H1 (cell line): ENCODE results near the gene DOK7. TPM values are rescaled to one million over a fixed set of nuclear protein-coding genes. Genes with fewer than 3 reads are reported as not detected.
A peak's percentile ranks its signal among the peaks of the same experiment; 100 is the strongest.

ENCODE experiments used
- CTCF ChIA-PET: fragments of 300-600 bp; sonication (Branson Sonifier 250); formaldehyde crosslinking; loops from one replicate; lab custom pipeline; 2021; ENCODE audit not compliant: partially characterized antibody; lab: Charles Lee
- POLR2A ChIA-PET: fragments of 300-600 bp; sonication (Branson Sonifier 250); formaldehyde crosslinking; loops from one replicate; lab custom pipeline; 2021; ENCODE audit warnings: inconsistent platforms; ENCODE audit not compliant: partially characterized antibody; lab: Charles Lee
- DNase-seq, 2 experiments: peaks; one replicate each; pipeline versions ENCODE4 v3.0.0 to v3.0.0-alpha.2; 2010 to 2022; ENCODE audit warnings: low spot score in 2 of 2, low read depth in 1 of 2, mixed read lengths in 1 of 2
- FAIRE-seq: peaks from 2 replicates; lab custom pipeline; 2011; peaks lifted over from hg19 to GRCh38; lab: Jason Lieb, UNC
- H2AFZ ChIP-seq: 2 replicates; pipeline ENCODE4 v1.8.1; 2012; ENCODE audit warnings: low read length, inconsistent platforms
- H2AK5ac ChIP-seq: 2 replicates; pipeline ENCODE4 v1.6.1; 2013; ENCODE audit warnings: low read depth, low read length
- H2BK120ac ChIP-seq: replicated peaks from 2 replicates; pipeline ENCODE3; 2013; ENCODE audit warnings: low read depth, low read length, inconsistent platforms
- H2BK12ac ChIP-seq: 2 replicates; pipeline ENCODE4 v1.6.1; 2013; ENCODE audit warnings: low read depth, low read length
- H2BK15ac ChIP-seq: 2 replicates; pipeline ENCODE4 v1.6.1; 2013; ENCODE audit warnings: low read length
- H2BK20ac ChIP-seq: 2 replicates; pipeline ENCODE4 v1.6.1; 2013; ENCODE audit warnings: low read length
- H2BK5ac ChIP-seq: 2 replicates; pipeline ENCODE4 v1.6.1; 2013; ENCODE audit warnings: low read depth, low read length
- H3K14ac ChIP-seq: 2 replicates; pipeline ENCODE4 v1.6.1; 2013; ENCODE audit warnings: inconsistent platforms; ENCODE audit not compliant: insufficient read length
- H3K18ac ChIP-seq: 2 replicates; pipeline ENCODE4 v1.6.1; 2013; ENCODE audit warnings: low read length; ENCODE audit errors: extremely low read depth
- H3K23ac ChIP-seq: 2 replicates; pipeline ENCODE4 v1.6.1; 2013; ENCODE audit warnings: inconsistent platforms; ENCODE audit not compliant: insufficient read length
- H3K23me2 ChIP-seq: 2 replicates; pipeline ENCODE4 v1.6.1; 2013; ENCODE audit warnings: low read depth, low read length
- H3K27ac ChIP-seq: 2 replicates; pipeline ENCODE4 v1.6.1; 2011; ENCODE audit warnings: low read depth, low read length, inconsistent platforms
- H3K27me3 ChIP-seq, 4 experiments: replicated peaks in 1 of 4; 1 replicate in 1 of 4; 2 replicates in 3 of 4; pipeline versions ENCODE4 v1.6.1 to v1.8.1; 2011 to 2013; ENCODE audit warnings: low read length in 3 of 4, mild to moderate bottlenecking in 3 of 4, inconsistent platforms in 2 of 4, mixed read lengths in 2 of 4, moderate library complexity in 1 of 4; ENCODE audit not compliant: control insufficient read depth in 3 of 4, insufficient read depth in 3 of 4; ENCODE audit errors: extremely low read depth in 1 of 4
- H3K36me3 ChIP-seq, 4 experiments: 2 replicates each; pipeline versions ENCODE4 v1.6.1 to v1.8.1; 2011 to 2013; ENCODE audit warnings: mild to moderate bottlenecking in 4 of 4, low read length in 3 of 4, moderate library complexity in 2 of 4, control low read depth in 1 of 4, inconsistent platforms in 1 of 4; ENCODE audit not compliant: insufficient read depth in 4 of 4, control insufficient read depth in 2 of 4
- H3K4ac ChIP-seq: replicated peaks from 2 replicates; pipeline ENCODE3; 2013; ENCODE audit warnings: low read length, low read depth, mixed read lengths, inconsistent platforms; ENCODE audit not compliant: insufficient read length
- H3K4me1 ChIP-seq, 4 experiments: replicated peaks in 1 of 4; 1 replicate in 1 of 4; 2 replicates in 3 of 4; pipeline versions ENCODE4 v1.6.1 to v1.8.1; 2011 to 2013; ENCODE audit warnings: low read length in 3 of 4, inconsistent platforms in 2 of 4, mixed read lengths in 1 of 4; ENCODE audit not compliant: insufficient read depth in 4 of 4, control insufficient read depth in 3 of 4
- H3K4me2 ChIP-seq, 2 experiments: 2 replicates each; pipeline versions ENCODE4 v1.6.1 to v1.8.1; 2011 to 2013; ENCODE audit warnings: low read depth in 2 of 2, low read length in 2 of 2, control low read depth in 1 of 2, inconsistent platforms in 1 of 2, mild to moderate bottlenecking in 1 of 2; ENCODE audit not compliant: insufficient read depth in 1 of 2
- H3K4me3 ChIP-seq, 4 experiments: fragments of 200-600, 300-600 bp in 1 of 4; sonication (generic), shearing (Covaris generic), sonication (Bioruptor Twin) in 1 of 4; 2 replicates each; pipeline versions ENCODE4 v1.5.1 to v1.8.1; 2011 to 2016; ENCODE audit warnings: low read length in 4 of 4, low read depth in 3 of 4, control low read depth in 2 of 4, inconsistent platforms in 2 of 4, mild to moderate bottlenecking in 2 of 4, mixed read lengths in 1 of 4, moderate library complexity in 1 of 4; ENCODE audit not compliant: insufficient read depth in 2 of 4; ENCODE audit errors: extremely low read depth in 1 of 4
- H3K56ac ChIP-seq: replicated peaks from 2 replicates; pipeline ENCODE3; 2013; ENCODE audit warnings: low read depth, mild to moderate bottlenecking, mixed read lengths, low read length, inconsistent platforms; ENCODE audit not compliant: insufficient read length
- H3K79me1 ChIP-seq: 2 replicates; pipeline ENCODE4 v1.6.1; 2013; ENCODE audit warnings: low read depth, low read length, control low read depth
- H3K79me2 ChIP-seq, 2 experiments: 2 replicates each; pipeline versions ENCODE4 v1.6.1 to v1.8.1; 2012 to 2013; ENCODE audit warnings: low read length in 2 of 2, mild to moderate bottlenecking in 2 of 2, inconsistent platforms in 1 of 2; ENCODE audit not compliant: insufficient read depth in 2 of 2, control insufficient read depth in 1 of 2
- H3K9ac ChIP-seq, 4 experiments: replicated peaks in 1 of 4; 1 replicate in 1 of 4; 2 replicates in 3 of 4; pipeline versions ENCODE4 v1.6.1 to v1.8.1; 2011 to 2013; ENCODE audit warnings: low read depth in 3 of 4, low read length in 3 of 4, control low read depth in 2 of 4, mild to moderate bottlenecking in 2 of 4, moderate library complexity in 2 of 4, inconsistent platforms in 1 of 4; ENCODE audit errors: extremely low read depth in 1 of 4
- H3K9me3 ChIP-seq, 2 experiments: 2 replicates each; pipeline versions ENCODE4 v1.6.1 to v1.8.1; 2012 to 2013; ENCODE audit warnings: mild to moderate bottlenecking in 2 of 2, moderate library complexity in 2 of 2, control low read depth in 1 of 2, inconsistent platforms in 1 of 2, low read depth in 1 of 2, low read length in 1 of 2, mixed read lengths in 1 of 2; ENCODE audit not compliant: insufficient read depth in 2 of 2
- H4K20me1 ChIP-seq, 2 experiments: replicated peaks in 1 of 2; 2 replicates each; pipeline versions ENCODE3 to v1.8.1; 2011 to 2013; ENCODE audit warnings: inconsistent platforms in 2 of 2, low read length in 2 of 2, mild to moderate bottlenecking in 1 of 2; ENCODE audit not compliant: insufficient read depth in 2 of 2, control insufficient read depth in 1 of 2
- H4K5ac ChIP-seq: 2 replicates; pipeline ENCODE4 v1.6.1; 2013; ENCODE audit warnings: low read length, low read depth, mixed read lengths, inconsistent platforms; ENCODE audit not compliant: insufficient read length
- H4K8ac ChIP-seq: 2 replicates; pipeline ENCODE4 v1.8.0; 2013; ENCODE audit warnings: mild to moderate bottlenecking, moderate library complexity, low read length, inconsistent platforms; ENCODE audit not compliant: insufficient read depth; ENCODE audit errors: extremely low read depth
- H4K91ac ChIP-seq: replicated peaks from 2 replicates; pipeline ENCODE3; 2013; ENCODE audit warnings: low read length, mixed read lengths, inconsistent platforms; ENCODE audit not compliant: insufficient read length
- ATF3 ChIP-seq: IDR thresholded peaks from 2 replicates; pipeline ENCODE4 v1.6.1; 2011; ENCODE audit warnings: low read depth, mild to moderate bottlenecking, low read length; ENCODE audit not compliant: insufficient read depth
- CBX5 ChIP-seq: fragments of 300-800, 300-1000 bp; sonication (generic); IDR thresholded peaks from 2 replicates; pipeline ENCODE4 v1.7.1; 2016; ENCODE audit warnings: antibody characterized with exemption, low read length, low read depth
- CHD2 ChIP-seq: IDR thresholded peaks from 2 replicates; pipeline ENCODE4 v1.6.1; 2012; ENCODE audit warnings: low read length, improper control_type of control experiment
- FOSL1 ChIP-seq: IDR thresholded peaks from 2 replicates; pipeline ENCODE4 v1.6.1; 2011; ENCODE audit warnings: mild to moderate bottlenecking, low read depth, low read length, moderate library complexity; ENCODE audit not compliant: insufficient read depth
- KDM1A ChIP-seq: fragments of 200-600, 300-600 bp; sonication (generic); IDR thresholded peaks from 2 replicates; pipeline ENCODE4 v1.7.1; 2016; ENCODE audit warnings: mild to moderate bottlenecking, low read length, borderline replicate concordance
- KDM5A ChIP-seq: fragments of 200-600 bp; IDR thresholded peaks from 2 replicates; pipeline ENCODE4 v1.7.1; 2012; ENCODE audit warnings: mild to moderate bottlenecking, low read length, inconsistent platforms, mixed read lengths
- NANOG ChIP-seq: IDR thresholded peaks from 2 replicates; pipeline ENCODE4 v1.6.1; 2011; ENCODE audit warnings: low read length, low read depth, mild to moderate bottlenecking, inconsistent platforms; ENCODE audit not compliant: insufficient read depth, poor library complexity, severe bottlenecking
- RFX5 ChIP-seq: IDR thresholded peaks from 2 replicates; pipeline ENCODE4 v1.6.1; 2011; ENCODE audit warnings: low read depth, low read length, improper control_type of control experiment, borderline replicate concordance
- SIRT6 ChIP-seq: IDR thresholded peaks from one replicate; pipeline ENCODE4 v1.7.1; 2012; ENCODE audit warnings: low read length, inconsistent platforms
- SP2 ChIP-seq: IDR thresholded peaks from 2 replicates; pipeline ENCODE4 v1.6.1; 2012; ENCODE audit warnings: mild to moderate bottlenecking, low read length, inconsistent platforms
- SUZ12 ChIP-seq: fragments of 200-600 bp; sonication (generic); IDR thresholded peaks from 2 replicates; pipeline ENCODE4 v1.6.1; 2012; ENCODE audit warnings: mild to moderate bottlenecking, inconsistent platforms, low read length, moderate library complexity, mixed read lengths
- TAF1 ChIP-seq: IDR thresholded peaks from 2 replicates; pipeline ENCODE4 v1.6.1; 2011; ENCODE audit warnings: mild to moderate bottlenecking, low read depth, low read length
- TAF7 ChIP-seq: optimal IDR thresholded peaks from 2 replicates; pipeline ENCODE3; 2011; ENCODE audit warnings: low read depth, mild to moderate bottlenecking, inconsistent platforms, low read length, moderate library complexity, borderline replicate concordance
- WGBS, 2 experiments: shearing (Covaris generic) in 1 of 2; methylation state at CpG; one replicate each; pipeline versions ENCODE4 v1.1.6 to v1.1.7; 2013 to 2015; ENCODE audit warnings: low lambda C conversion rate in 2 of 2, mixed read lengths in 2 of 2, inconsistent platforms in 1 of 2, low coverage in 1 of 2, missing lambda C conversion rate in 1 of 2; ENCODE audit not compliant: insufficient replicate concordance in 2 of 2, insufficient coverage in 1 of 2, insufficient read length in 1 of 2; ENCODE audit errors: extremely low coverage in 1 of 2, missing lambda C conversion rate in 1 of 2; 5-methylcytosine and 5-hydroxymethylcytosine counted together
- polyA plus RNA-seq, 7 experiments: library from polyadenylated mRNA; depleted of rRNA in 3 of 7; stranded (reverse) in 5 of 7; unstranded in 2 of 7; fragments of >200 nt in 5 of 7; fragments of 200-250 nt in 2 of 7; gene quantifications; 1 replicate in 5 of 7; 2 replicates in 1 of 7; 4 replicates in 1 of 7; pipeline versions ENCODE4 v1.2.1 to v1.2.3, GENCODE V29; 2011 to 2013; ENCODE audit warnings: missing spikeins in 2 of 7, mixed read lengths in 2 of 7
- total RNA-seq: library from RNA; stranded (reverse); fragmentation: NEBNext Ultra II Directional; extraction: Animal tissue kit (Norgen Biotek cat#: 25700); gene quantifications from 2 replicates; pipeline ENCODE4 v1.2.1, GENCODE V29; 2021

Gene DOK7
- total and polyA plus RNA-seq, 2 of the 8 experiments (the other 6 are each of a cell fraction or from before 2014, with no cell fraction given): 0.32 TPM; not detected in 1

GRCh38 chr4:3497095-3497494, 34.0 kb downstream of the DOK7 start:
- H2BK20ac ChIP-seq: no peak overlapping the region
- H3K4me2 ChIP-seq: no peak overlapping the region
- H3K18ac ChIP-seq: 0 out of 2 replicates have a peak overlapping the region, but pooled peaks have one; percentile 19
- no peak overlapping the region for H4K91ac ChIP-seq
- H3K4ac ChIP-seq: no peak overlapping the region
- no peaks in the 10 kb centered on the region for H3K9me3 ChIP-seq
- no peak overlapping the region for H3K27ac ChIP-seq
- no peak overlapping the region for H3K23ac ChIP-seq
- no peaks in the 10 kb centered on the region for H3K79me2 ChIP-seq
- no peak overlapping the region for H2BK12ac ChIP-seq
- peaks cover 31 to 63% (median 51%) of the 10 kb centered on the region in 4 experiments for H3K27me3 ChIP-seq
- no peak for DNase-seq
- no peak for FAIRE-seq
- no peaks in the 10 kb centered on the region for H3K23me2 ChIP-seq
- H2AK5ac ChIP-seq: no peak overlapping the region
- 79% methylated on average over 6 of the region's 6 CpGs; no CpG with 5 or more reads in 1 of the 2 experiments for WGBS, 2 experiments
- no peak overlapping the region for H2BK120ac ChIP-seq
- H3K9ac ChIP-seq: no peak overlapping the region
- H4K8ac ChIP-seq: no peak overlapping the region
- H2AFZ ChIP-seq: no peak overlapping the region
- H3K79me1 ChIP-seq: no peaks in the 10 kb centered on the region; the same call in none of the 2 replicates
- ChIA-PET CTCF (interaction anchor here (0.6 kb wide), 1 partner anchor 141 kb away, joined by 4 read pairs; no protein-coding TSS in a partner anchor), POLR2A (interaction anchor here (1.2 kb wide), 1 partner anchor 16 kb away, joined by 3 read pairs; no protein-coding TSS in a partner anchor)
- no peaks in the 10 kb centered on the region for H3K36me3 ChIP-seq
- no peak overlapping the region for H2BK5ac ChIP-seq
- H3K14ac ChIP-seq: no peak overlapping the region
- H3K4me1 ChIP-seq: peaks cover 0 to 17% (median 8%) of the 10 kb centered on the region in 4 experiments; a peak in 5 of 7 replicates
- peaks cover 21 to 43% of the 10 kb centered on the region in 2 experiments for H4K20me1 ChIP-seq
- H3K56ac ChIP-seq: no peak overlapping the region
- no peak overlapping the region for H3K4me3 ChIP-seq
- no peak overlapping the region for H2BK15ac ChIP-seq
- no peak overlapping the region for H4K5ac ChIP-seq
- TF ChIP-seq NANOG: no peak
- no peak for TF ChIP-seq RFX5
- no peak for TF ChIP-seq SUZ12
- no peak for TF ChIP-seq KDM5A
- TF ChIP-seq CBX5: no peak
- no peak for TF ChIP-seq SP2
- no peak for TF ChIP-seq TAF1
- no peak for TF ChIP-seq KDM1A
- TF ChIP-seq CHD2: no peak
- TF ChIP-seq ATF3: no peak
- TF ChIP-seq TAF7: no peak
- no peak for TF ChIP-seq FOSL1
- no peak for TF ChIP-seq SIRT6
